COLO668 (cell line): ENCODE data around the gene SDC4.
A peak's percentile ranks its signal among the peaks of the same experiment; 100 is the strongest.

Experiments
- DNase-seq: peaks from one replicate; lab custom pipeline; 2025; ENCODE audit not compliant: unreplicated experiment; lab: John Stamatoyannopoulos, UW

The SDC4 gene

GRCh38 chr20:45347936-45348778 lies at the start of gene SDC4:
TSS of gene SDC4 (minus strand) at chr20:45348424. CDS start at chr20:45348384, 40 bp downstream.
- DNase-seq = peak; percentile 82

- no peak for DNase-seq
These were observed 46.8 kb upstream of the SDC4 start for GRCh38 chr20:45395114-45395415.

GRCh38 chr20:45394221-45395113 lies 46.2 kb upstream of the SDC4 start:
- no peak for DNase-seq

- no peak for DNase-seq
These were observed 44.5 kb upstream of the SDC4 start for GRCh38 chr20:45392733-45393132.

GRCh38 chr20:45391559-45391958 lies 43.3 kb upstream of the SDC4 start:
- no peak for DNase-seq

GRCh38 chr20:45390931-45391330 lies 42.7 kb upstream of the SDC4 start:
- no peak for DNase-seq

- DNase-seq = no peak
These were observed 39.0 kb upstream of the SDC4 start for GRCh38 chr20:45387274-45387673.

GRCh38 chr20:45378191-45378590 lies 30.0 kb upstream of the SDC4 start, which contains the start of gene TP53TG5:
TSS of gene TP53TG5 (minus strand) at chr20:45378325. CDS start at chr20:45378236, 89 bp downstream.
- no peak for DNase-seq

GRCh38 chr20:45377269-45377668 lies 29.0 kb upstream of the SDC4 start:
- DNase-seq = no peak

- DNase-seq = no peak
These were observed 26.7 kb upstream of the SDC4 start for GRCh38 chr20:45374966-45375365.

GRCh38 chr20:45374101-45374467 lies 25.9 kb upstream of the SDC4 start:
- DNase-seq = no peak

- peak; percentile 96 for DNase-seq
These were observed 25.3 kb upstream of the SDC4 start for GRCh38 chr20:45373353-45374100.

- peak; percentile 16 for DNase-seq
These were observed 24.6 kb upstream of the SDC4 start for GRCh38 chr20:45372646-45373352.

GRCh38 chr20:45372241-45372640 lies 24.0 kb upstream of the SDC4 start:
- DNase-seq = no peak

- DNase-seq = no peak
These were observed 22.4 kb upstream of the SDC4 start for GRCh38 chr20:45370571-45371160.

GRCh38 chr20:45368221-45368980 lies 20.2 kb upstream of the SDC4 start:
- no peak for DNase-seq

- no peak for DNase-seq
These were observed 18.9 kb upstream of the SDC4 start for GRCh38 chr20:45367126-45367525.

GRCh38 chr20:45366631-45367030 lies 18.4 kb upstream of the SDC4 start:
- DNase-seq = no peak

GRCh38 chr20:45366192-45366591 lies 18.0 kb upstream of the SDC4 start:
- no peak for DNase-seq
